Effector memory CD8-positive, alpha-beta T cell (primary cell): ENCODE results near the gene IMPDH2.

ENCODE experiments used
- ATAC-seq: fragments of 150-1000 bp; cut with Tn5 transposase; replicated peaks from 2 replicates; pipeline ENCODE4 v1.10.0; 2021; ENCODE audit warnings: mild to moderate bottlenecking, moderate library complexity
- DNase-seq, 3 experiments: peaks; one replicate each; pipeline ENCODE4 v3.0.0; 2021
- H3K27ac Mint-ChIP-seq, 2 donors: one replicate each; pipeline ENCODE4 v1.8.0; 2022; ENCODE audit warnings: mild to moderate bottlenecking in 2 of 2, mixed read lengths in 2 of 2, moderate library complexity in 2 of 2
- H3K27me3 Mint-ChIP-seq, 2 donors: one replicate each; pipeline ENCODE4 v1.8.0; 2022; ENCODE audit warnings: mixed read lengths in 2 of 2
- H3K36me3 Mint-ChIP-seq: one replicate; pipeline ENCODE4 v1.8.0; 2022; ENCODE audit warnings: mild to moderate bottlenecking, moderate library complexity, mixed read lengths; ENCODE audit not compliant: insufficient read depth
- H3K4me1 Mint-ChIP-seq, 2 donors: one replicate each; pipeline ENCODE4 v1.8.0; 2022; ENCODE audit warnings: low read depth in 2 of 2, mixed read lengths in 2 of 2
- H3K4me3 Mint-ChIP-seq, 2 donors: one replicate each; pipeline ENCODE4 v1.8.0; 2022; ENCODE audit warnings: mild to moderate bottlenecking in 2 of 2, mixed read lengths in 2 of 2, moderate library complexity in 2 of 2
- H3K9me3 Mint-ChIP-seq, 2 donors: one replicate each; pipeline ENCODE4 v1.8.0; 2022; ENCODE audit warnings: mixed read lengths in 2 of 2

Gene IMPDH2

DNA sequence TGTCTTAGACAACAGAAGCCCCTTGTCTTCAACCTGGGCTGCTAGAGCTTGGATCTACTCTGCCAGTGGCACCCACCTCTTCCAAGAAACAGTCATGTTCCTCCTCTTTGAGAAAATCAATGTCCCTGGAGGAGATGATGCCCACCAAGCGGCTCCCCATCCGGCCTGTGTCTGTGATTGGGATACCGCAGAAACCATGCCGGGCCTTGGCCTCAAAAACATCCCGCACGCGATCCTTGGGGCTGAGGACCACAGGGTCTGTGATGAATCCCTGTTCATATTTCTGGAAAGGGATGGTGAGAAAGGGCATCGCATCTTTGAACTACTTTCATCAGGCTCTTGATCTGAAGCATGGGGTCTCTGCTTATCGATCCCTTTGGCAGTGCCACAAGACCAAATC is 1.6 kb downstream of the IMPDH2 start:
- Mint-ChIP-seq H3K9me3 (no peaks in the 10 kb centered on the region), H3K27me3 (no peaks in the 10 kb centered on the region), H3K36me3 (peaks cover 86% of the 10 kb centered on the region), H3K4me3 (peak overlapping the region in 1 of 2 donors; percentile 88), H3K4me1 (peaks cover 29 to 32% of the 10 kb centered on the region in 2 donors), H3K27ac (peak overlapping the region; percentile 98 to 99)
- no peak for ATAC-seq
- no peak for DNase-seq

DNA sequence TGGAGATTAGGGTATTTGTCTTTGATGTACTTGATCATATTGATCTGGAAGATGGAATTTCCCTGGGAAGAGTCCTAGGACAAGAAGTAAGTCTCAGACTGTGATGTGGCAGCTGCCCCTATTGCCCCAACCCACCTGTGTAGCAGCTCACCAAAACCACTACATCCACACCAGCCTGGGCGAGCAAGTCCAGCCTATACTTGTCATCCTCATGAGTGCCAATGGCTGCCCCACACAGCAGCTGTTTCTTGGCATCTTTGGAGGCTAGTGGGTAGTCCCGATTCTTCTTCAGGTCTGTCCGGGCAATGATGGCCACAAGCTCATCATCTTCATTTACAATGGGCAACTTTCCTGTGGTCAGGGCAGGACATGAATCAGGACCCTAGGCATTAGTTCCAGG is 2.7 kb downstream of the IMPDH2 start:
- peaks cover 34 to 36% of the 10 kb centered on the region in 2 donors for H3K4me1 Mint-ChIP-seq

DNA sequence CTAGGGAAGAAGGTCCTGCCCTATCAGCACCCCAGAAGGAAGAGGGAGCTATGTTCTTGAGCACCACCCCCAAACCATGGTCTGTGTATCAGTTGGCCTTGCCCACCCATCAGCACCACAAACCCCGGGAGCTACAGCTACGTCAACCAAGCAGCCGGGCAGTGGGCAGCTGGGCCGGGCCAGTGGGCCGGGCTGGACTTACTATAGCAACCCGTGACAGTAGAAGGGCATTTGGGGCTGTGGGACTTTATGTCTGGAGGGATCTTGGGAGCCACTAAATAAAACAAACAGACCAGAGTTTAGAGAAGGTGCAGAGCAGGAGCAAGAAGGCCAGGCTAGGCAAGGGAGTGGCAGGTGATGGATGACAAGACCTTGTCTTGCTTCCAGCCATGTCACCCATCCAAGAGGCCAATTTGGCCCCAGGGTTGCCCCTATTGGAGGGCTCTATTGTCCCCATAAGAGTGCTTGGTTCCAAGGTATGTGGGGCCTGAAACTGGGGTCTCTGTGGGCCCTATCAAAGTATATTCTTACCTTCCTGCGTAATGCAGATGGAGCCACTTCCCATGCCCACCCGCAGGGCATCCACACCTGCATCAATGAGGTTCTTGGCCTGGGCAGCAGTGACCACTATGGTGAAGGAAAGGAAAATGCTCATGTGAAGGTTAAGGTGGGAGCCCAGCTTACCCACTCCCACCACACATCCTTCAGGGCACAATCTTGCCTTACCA is 3.2 kb downstream of the IMPDH2 start:
- H3K9me3 Mint-ChIP-seq: no peaks in the 10 kb centered on the region
- no peaks in the 10 kb centered on the region for H3K27me3 Mint-ChIP-seq
- H3K36me3 Mint-ChIP-seq: peaks cover 90% of the 10 kb centered on the region
- H3K27ac Mint-ChIP-seq: peak overlapping the region; percentile 91 to 99
- no peak overlapping the region for H3K4me3 Mint-ChIP-seq
- ATAC-seq (no peak), DNase-seq (no peak)
- peaks cover 36% of the 10 kb centered on the region in 2 donors for H3K4me1 Mint-ChIP-seq

More for the DNA sequence above, 2.7 kb downstream of the IMPDH2 start:
- no peak for ATAC-seq
- Mint-ChIP-seq H3K36me3 (peaks cover 90% of the 10 kb centered on the region), H3K9me3 (no peaks in the 10 kb centered on the region), H3K27me3 (no peaks in the 10 kb centered on the region), H3K4me3 (no peak overlapping the region), H3K27ac (peak overlapping the region in 1 of 2 donors; percentile 99)
- DNase-seq: no peak

DNA sequence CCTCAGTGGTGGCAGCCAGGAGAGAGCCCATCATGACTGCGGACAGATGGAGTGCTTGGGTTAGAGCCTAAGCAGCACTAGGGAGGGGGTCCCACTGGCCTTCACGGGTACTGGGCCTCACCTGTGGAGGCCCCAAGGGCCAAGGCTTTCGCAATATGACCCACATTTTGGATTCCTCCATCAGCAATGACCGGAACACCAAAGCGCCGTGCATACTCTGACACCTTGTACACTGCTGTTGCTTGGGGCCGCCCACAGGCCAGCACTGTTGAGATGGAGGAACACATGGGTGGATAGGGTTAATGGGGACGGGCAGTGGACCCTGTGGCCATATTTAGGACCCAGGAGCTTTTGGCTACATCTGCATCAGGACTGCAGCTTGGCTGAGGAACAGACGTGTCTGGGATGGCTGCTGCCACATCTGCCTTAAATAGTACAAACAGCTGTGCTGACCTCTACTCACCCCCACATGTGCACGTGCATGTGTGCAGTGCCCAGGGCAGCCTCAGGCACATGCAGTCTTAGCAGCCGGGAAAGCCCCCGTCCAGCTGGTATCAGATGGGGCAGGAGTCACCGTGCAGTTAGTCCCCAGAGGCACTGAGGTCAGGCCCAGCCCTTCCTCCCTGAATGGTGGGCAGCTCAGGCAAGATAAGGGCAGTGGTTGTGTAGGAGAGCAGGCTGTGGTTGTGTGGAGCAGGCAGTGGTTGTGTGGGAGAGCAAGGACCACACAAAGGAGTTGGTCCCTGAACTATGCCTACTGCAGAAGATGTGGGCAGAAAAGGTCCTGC is 4.0 kb downstream of the IMPDH2 start:
- DNase-seq (no peak), ATAC-seq (no peak)
- Mint-ChIP-seq H3K27ac (peak overlapping the region; percentile 91 to 99), H3K36me3 (peaks cover 86% of the 10 kb centered on the region), H3K4me3 (no peak overlapping the region), H3K4me1 (peaks cover 38 to 41% of the 10 kb centered on the region in 2 donors), H3K9me3 (no peaks in the 10 kb centered on the region), H3K27me3 (no peaks in the 10 kb centered on the region)

DNA sequence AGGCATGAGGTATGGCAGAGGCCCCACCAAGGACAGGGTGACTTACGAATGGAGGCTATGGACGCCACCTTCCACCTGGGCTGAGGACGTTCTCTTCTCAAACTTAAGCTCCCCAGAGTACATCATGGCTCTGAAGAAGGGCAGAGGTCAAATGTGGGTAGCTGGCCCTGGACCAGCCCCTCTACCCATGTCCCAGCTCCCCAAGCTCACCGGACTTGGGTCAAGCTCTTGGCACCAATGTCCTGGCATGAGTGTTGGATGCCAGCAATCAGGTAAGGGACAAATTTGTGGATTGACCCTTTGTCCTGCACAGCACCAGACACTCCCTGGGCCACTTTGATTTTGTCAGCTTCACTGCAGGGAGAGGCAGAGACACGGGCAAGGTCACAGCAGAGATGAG is 4.7 kb downstream of the IMPDH2 start:
- H3K9me3 Mint-ChIP-seq: no peaks in the 10 kb centered on the region
- H3K4me1 Mint-ChIP-seq: peaks cover 38 to 42% of the 10 kb centered on the region in 2 donors
- DNase-seq (no peak), ATAC-seq (no peak)
- H3K4me3 Mint-ChIP-seq: no peak overlapping the region
- no peaks in the 10 kb centered on the region for H3K27me3 Mint-ChIP-seq
- peak overlapping the region in 1 of 2 donors; percentile 99 for H3K27ac Mint-ChIP-seq
- peaks cover 83% of the 10 kb centered on the region for H3K36me3 Mint-ChIP-seq

DNA sequence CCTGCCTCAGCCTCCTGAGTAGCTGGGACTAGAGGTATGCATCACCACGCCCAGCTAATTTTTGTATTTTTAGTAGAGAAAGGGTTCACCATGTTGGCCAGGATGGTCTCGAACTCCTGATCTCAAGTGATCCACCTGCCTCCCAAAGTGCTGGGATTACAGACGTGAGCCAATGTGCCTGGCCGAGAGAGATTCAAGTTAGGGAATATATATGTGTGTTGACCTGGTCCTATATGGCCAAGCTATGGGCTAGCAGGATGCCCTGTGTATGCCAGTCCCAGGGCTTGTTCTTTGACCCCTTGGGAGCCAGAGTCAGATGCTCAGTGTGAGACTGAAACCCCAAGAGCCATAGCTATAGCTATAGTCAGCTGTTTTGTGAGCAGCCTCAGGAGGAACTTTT is 5.4 kb downstream of the IMPDH2 start:
- H3K4me1 Mint-ChIP-seq: peaks cover 33 to 36% of the 10 kb centered on the region in 2 donors

DNA sequence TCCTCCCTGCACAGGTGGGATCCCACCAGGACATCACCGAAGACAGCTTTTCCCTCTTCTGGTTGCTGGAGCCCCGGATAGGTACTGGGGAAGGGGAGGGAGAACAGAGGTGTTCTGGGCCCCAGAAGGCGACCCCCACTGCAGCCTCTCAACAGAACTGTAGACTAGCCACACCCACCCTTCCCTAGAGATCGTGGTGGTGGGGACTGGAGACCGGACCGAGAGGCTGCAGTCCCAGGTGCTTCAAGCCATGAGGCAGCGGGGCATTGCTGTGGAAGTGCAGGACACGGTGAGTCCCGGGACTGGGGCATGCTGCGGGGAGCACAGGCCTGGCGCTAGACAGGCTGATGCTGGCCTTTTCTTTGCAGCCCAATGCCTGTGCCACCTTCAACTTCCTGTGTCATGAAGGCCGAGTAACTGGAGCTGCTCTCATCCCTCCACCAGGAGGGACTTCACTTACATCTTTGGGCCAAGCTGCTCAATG is 6.5 kb downstream of the IMPDH2 start:
- peaks cover 73% of the 10 kb centered on the region for H3K36me3 Mint-ChIP-seq
- peak overlapping the region; percentile 91 to 96 for H3K4me3 Mint-ChIP-seq

More for the DNA sequence above, 5.4 kb downstream of the IMPDH2 start:
- no peak for DNase-seq
- Mint-ChIP-seq H3K27me3 (no peaks in the 10 kb centered on the region), H3K36me3 (peaks cover 76% of the 10 kb centered on the region), H3K27ac (peak overlapping the region in 1 of 2 donors; percentile 69), H3K4me3 (peak overlapping the region; percentile 91 to 96), H3K9me3 (no peaks in the 10 kb centered on the region)
- ATAC-seq: no peak

DNA sequence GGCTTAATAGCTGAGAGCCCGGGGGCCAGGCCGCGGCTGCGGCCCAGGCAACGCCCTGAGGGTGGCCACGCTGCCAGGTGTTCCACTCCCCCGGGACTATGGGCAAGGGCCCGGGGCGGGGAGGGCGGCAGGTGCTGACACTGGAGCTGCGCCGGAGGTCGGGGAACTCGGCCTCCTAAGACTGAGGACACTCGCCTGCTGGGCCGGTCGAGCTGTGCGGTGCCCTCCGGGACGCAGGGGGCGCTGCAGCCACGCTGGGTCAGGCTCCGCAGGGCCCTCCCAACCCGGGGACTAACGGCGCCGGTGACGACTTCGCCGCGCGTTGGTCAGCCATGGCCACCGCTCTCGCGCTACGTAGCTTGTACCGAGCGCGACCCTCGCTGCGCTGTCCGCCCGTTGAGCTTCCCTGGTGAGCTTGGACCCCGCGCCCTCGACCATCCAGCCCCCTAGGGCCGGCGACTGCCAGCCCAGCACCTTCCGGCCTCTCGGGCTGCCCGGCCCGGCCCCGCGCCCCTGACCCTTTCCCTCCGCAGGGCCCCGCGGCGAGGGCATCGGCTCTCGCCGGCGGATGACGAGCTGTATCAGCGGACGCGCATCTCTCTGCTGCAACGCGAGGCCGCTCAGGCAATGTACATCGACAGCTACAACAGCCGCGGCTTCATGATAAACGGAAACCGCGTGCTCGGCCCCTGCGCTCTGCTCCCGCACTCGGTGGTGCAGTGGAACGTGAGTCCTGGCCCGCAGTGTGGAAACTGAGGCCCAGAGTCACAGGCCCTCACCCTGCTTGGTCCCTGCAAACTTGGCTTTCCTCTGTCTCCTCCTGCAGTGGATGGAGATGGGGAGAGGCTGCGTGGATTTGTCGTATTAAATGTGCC is 7.1 kb downstream of the IMPDH2 start, which contains the start of gene NDUFAF3:
Gene NDUFAF3 (plus strand): TSS at position 309 of the 875 bp plus-strand sequence. CDS start 24 bp downstream, at position 333.
- peaks cover 23 to 37% of the 10 kb centered on the region in 2 donors for H3K4me1 Mint-ChIP-seq
- no peaks in the 10 kb centered on the region for H3K9me3 Mint-ChIP-seq
- DNase-seq: peak; percentile 91 to 93 (median 91)
- ATAC-seq: peak; percentile 80
- no peaks in the 10 kb centered on the region for H3K27me3 Mint-ChIP-seq
- H3K27ac Mint-ChIP-seq: peak within 1 kb of the TSS; percentile 94 to 98
- peaks cover 67% of the 10 kb centered on the region for H3K36me3 Mint-ChIP-seq
- H3K4me3 Mint-ChIP-seq: peak within 1 kb of the TSS; percentile 91 to 96

More for the DNA sequence above, 6.5 kb downstream of the IMPDH2 start:
- H3K4me1 Mint-ChIP-seq: peaks cover 27 to 32% of the 10 kb centered on the region in 2 donors
- no peaks in the 10 kb centered on the region for H3K27me3 Mint-ChIP-seq
- H3K27ac Mint-ChIP-seq: peak overlapping the region; percentile 94 to 98
- no peak for DNase-seq
- no peak for ATAC-seq
- H3K9me3 Mint-ChIP-seq: no peaks in the 10 kb centered on the region

DNA sequence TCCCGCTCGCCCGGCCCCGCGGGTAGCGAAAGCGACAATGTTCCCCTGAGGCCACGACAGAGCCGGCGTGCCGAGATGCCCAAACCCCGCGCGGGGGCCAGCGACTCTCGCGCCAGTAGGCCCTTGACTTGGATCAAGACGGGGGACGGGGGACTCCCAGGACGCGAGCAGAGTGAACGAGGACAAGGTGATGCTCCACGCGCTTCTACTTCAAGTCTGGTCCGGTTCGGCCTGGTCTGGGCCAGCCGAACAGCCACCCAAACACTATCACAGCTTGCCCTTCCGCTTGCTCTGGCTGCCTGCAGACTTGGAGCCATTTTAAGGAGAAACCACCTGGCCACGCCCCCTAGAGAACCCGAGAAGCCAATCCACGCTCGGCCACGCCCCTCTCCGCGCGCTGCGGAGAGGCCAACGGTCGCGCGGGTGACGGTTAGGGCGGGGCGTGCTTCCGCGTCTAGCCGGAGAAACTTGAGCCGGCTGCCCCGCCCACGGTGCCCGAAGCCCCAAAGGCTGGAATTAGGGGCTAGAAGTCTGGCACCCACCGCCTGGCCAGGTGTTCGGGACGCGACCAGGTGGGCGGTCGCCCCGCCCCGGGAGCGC is 7.9 kb downstream of the IMPDH2 start:
- peaks cover 22 to 40% of the 10 kb centered on the region in 2 donors for H3K4me1 Mint-ChIP-seq
- H3K4me3 Mint-ChIP-seq: peak overlapping the region; percentile 91 to 96
- peaks cover 60% of the 10 kb centered on the region for H3K36me3 Mint-ChIP-seq
- peak overlapping the region; percentile 94 to 98 for H3K27ac Mint-ChIP-seq
- peak; percentile 75 for ATAC-seq
- no peaks in the 10 kb centered on the region for H3K27me3 Mint-ChIP-seq
- no peaks in the 10 kb centered on the region for H3K9me3 Mint-ChIP-seq
- peak; percentile 98 to 99 (median 98) for DNase-seq

DNA sequence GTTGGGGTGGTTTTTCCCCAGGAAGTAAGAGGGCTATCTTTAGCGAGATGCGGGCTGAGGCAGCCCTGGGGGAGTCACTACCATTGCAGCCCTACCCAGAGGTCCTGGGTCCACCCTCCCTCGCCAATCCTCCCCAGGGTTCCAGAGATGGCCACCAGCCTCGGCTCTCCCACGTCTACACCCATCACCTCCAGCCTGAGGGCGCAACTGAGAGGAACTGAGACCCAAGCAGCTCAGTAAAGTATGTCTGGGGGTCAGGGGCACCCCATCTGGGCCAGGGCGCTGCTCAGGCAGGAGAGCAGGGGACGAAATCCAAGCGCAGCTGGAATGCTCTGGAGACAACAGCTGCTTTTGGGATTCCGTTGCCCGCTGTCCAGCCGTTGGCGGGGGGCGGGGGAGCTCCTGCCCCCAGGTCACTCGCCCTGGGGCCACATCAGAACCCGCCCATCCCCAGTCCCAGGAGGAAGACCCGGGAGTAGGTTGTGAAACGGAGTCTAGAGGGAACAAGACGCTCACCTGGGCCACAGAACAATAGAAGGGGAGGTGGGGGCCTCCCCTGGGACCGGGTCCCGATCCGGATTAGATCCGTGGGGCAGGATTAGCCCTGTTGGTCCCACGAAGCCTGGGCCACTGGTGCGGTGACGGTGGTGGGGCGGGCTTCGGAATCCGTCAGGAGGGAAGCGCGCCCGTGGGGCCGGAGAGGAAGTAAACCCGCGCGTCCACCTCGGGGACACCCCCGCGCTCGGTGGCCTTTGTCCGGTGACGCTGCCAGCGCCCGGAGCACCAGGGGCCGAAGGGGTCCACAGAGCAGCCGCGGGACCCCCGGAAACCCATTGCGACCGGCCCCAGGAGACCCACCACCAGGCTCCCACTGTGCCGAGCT is 8.6 kb downstream of the IMPDH2 start:
- Mint-ChIP-seq H3K27ac (peak overlapping the region; percentile 94 to 98), H3K36me3 (peaks cover 53% of the 10 kb centered on the region), H3K9me3 (no peaks in the 10 kb centered on the region), H3K4me3 (peak overlapping the region; percentile 91 to 96), H3K27me3 (no peaks in the 10 kb centered on the region), H3K4me1 (peaks cover 19 to 37% of the 10 kb centered on the region in 2 donors)
- DNase-seq (no peak), ATAC-seq (no peak)

DNA sequence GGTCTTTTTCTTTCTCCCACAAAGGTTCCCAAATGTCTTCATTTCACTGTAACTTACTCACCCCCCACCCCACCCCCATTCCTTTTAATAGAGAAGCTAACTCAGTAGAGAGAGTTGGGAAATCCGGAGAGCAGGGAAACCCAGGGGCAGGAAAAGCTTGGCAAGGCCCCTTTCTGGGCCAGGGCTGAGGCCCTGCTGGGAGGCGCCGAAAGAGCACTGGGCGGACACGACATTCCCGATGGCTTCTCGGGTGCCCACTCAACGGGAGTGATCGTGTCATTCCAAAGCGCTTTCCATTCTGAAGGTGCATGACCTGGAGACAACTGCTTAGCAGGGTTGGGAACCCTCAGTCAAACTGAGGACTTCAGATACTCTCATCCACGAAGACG is 9.3 kb downstream of the IMPDH2 start:
- Mint-ChIP-seq H3K4me1 (peaks cover 14 to 38% of the 10 kb centered on the region in 2 donors), H3K4me3 (peak overlapping the region; percentile 91 to 96), H3K27ac (peak overlapping the region; percentile 94 to 98), H3K27me3 (no peaks in the 10 kb centered on the region), H3K9me3 (no peaks in the 10 kb centered on the region), H3K36me3 (peaks cover 53% of the 10 kb centered on the region)
- DNase-seq (no peak), ATAC-seq (no peak)

DNA sequence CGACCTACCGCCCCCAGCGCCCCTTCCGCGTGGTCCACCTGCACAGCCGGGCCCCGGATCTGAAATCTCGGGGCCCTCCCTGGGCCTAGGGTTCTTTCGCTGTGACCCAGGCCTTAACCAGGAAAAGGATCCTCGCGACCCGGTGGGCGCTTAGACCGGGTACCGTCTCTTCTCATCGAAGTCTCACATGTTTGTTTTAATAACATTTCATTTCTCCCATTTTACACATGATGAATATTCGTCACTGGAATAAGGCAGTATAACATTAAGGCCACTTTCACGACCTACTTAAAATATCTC is 10.5 kb downstream of the IMPDH2 start:
- Mint-ChIP-seq H3K27ac (peak overlapping the region; percentile 76 to 83), H3K4me3 (peak overlapping the region; percentile 86 to 91), H3K9me3 (no peaks in the 10 kb centered on the region), H3K36me3 (peaks cover 50% of the 10 kb centered on the region), H3K27me3 (no peaks in the 10 kb centered on the region), H3K4me1 (peaks cover 14 to 43% of the 10 kb centered on the region in 2 donors)
- ATAC-seq (no peak), DNase-seq (no peak)
